GM19035 (cell line): Measurements from ENCODE around the gene OR7D4.
"Not testable (repeated sequence)": the region's sequence is repeated elsewhere in the genome, so short reads cannot be mapped to it uniquely, and the experiment has no call there.

Experiments used
- ATAC-seq: cut with Tn5 transposase; IDR thresholded peaks from one replicate; pipeline ENCODE4 v1.9.1; 2021; ENCODE audit not compliant: unreplicated experiment

The OR7D4 gene

GRCh38 chr19:9219489-9219888 is at the start of gene OR7D4:
Gene OR7D4, minus strand, starts transcription at chr19:9219589. Its CDS starts 4,752 bp downstream, at chr19:9214837.
- no peak for ATAC-seq

- no peak for ATAC-seq
Observed at GRCh38 chr19:9251236-9251635, 31.8 kb upstream of the OR7D4 start.

DNA sequence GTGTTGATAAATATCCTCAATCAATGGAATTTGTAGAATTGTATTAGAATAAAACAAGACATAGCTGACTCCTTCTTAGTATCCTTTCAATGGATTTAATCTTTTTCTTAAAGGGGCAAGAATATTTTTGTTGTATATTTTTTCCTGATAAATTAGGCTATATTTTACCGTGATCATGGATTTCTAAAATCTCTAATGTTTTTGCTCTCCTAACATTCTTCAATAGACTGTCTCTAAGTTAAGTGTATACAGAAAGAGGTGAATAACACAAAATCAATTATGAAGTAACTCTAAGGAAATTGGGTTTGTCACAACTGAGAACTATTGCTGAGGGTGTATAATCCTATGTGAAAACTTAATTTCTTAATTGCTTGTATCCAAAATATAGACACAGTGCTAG is 31.2 kb upstream of the OR7D4 start, which contains the start of gene OR7E24:
OR7E24 (plus strand) TSS at position 301 of the 400 bp plus-strand sequence. CDS start 114 bp downstream, outside the sequence.
- ATAC-seq, result no peak

- ATAC-seq, result no peak
Observed at GRCh38 chr19:9205501-9206113, 13.8 kb downstream of the OR7D4 start.

DNA sequence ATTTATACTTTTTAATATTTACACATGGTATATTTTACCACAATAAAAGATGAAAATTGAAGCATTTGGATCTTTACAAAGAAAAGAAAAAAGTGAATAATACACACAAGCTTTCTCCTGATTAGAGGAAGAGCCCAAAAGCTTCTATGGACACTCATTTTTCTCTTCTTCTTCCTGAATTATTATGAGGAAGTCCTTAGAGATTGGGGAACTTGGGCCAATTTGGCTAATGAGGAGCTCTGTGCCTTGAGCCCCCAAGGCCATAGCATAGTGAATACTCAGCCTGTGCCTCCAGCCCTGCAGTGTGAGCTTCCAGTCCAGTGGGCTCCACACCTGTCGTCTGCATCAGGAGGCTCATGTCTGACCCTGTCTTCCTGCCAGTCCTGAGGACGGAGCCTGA is 21.3 kb downstream of the OR7D4 start:
- not testable (repeated sequence) for ATAC-seq

DNA sequence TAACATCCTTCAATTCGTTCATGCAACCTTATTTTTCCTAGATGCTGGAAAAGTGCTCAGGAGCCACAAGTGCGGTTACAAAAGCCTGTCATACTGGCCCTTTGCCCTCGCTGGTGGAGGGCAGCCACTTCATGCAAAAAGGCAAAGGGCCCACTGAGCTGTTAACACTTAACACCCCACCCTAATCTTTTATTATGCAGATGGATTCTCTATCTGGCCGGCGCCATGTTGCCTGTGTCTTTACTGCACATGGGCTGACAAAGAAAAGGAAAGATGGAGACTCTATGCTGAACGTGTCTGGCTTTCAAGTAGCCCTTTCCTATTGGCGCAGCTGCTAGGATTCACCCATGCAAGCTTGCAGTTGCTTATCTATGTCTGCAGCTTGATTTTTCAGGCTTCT is 29.9 kb downstream of the OR7D4 start:
- no peak for ATAC-seq

GRCh38 chr19:9187191-9187590 is 32.2 kb downstream of the OR7D4 start:
- ATAC-seq, result no peak

- no peak for ATAC-seq
Observed at GRCh38 chr19:9183000-9183399, 36.4 kb downstream of the OR7D4 start.

DNA sequence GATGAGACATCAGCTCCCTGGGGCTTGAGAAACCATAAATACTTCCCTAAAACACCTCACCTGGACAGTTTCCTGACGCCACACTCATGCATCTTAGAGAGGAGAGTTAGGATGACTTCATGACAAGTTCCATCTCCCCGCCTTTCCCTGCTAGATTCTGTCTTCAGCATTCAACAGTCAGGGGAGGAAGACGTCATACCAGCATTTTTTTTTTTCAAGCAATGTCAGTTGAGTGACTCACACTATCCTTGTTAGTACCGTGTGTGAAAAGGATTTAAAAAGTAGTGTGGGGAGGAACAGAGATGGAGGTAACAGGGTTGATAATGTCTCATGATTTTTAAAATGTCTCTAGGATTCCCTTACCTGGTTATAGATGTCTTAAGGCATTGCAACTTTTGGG is 40.5 kb downstream of the OR7D4 start, which contains the start of gene OR7D2:
OR7D2 (plus strand) TSS at position 79 of the 400 bp plus-strand sequence. CDS start 6,803 bp downstream, outside the sequence.
- no peak for ATAC-seq

DNA sequence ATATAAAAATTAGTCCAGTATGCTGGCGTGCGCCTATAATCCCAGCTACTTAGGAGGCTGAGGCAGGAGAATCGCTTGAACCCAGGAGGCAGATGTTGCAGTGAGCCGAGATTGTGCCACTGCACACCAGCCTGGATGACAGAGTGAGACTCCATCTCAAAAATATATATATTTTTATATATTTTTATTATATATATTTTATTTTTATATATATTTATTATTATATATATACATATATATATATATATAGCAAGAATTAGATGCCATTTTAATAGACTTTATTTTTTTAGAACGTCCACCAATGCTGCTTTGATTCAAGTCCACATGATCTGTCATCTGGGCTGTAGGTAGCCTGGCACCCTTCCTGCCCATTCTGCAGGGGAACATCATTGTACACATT is 44.1 kb downstream of the OR7D4 start:
- no peak for ATAC-seq

GRCh38 chr19:9171393-9171991 is 47.9 kb downstream of the OR7D4 start:
- ATAC-seq, result no peak

GRCh38 chr19:9166846-9167245 is 52.5 kb downstream of the OR7D4 start:
- no peak for ATAC-seq

GRCh38 chr19:9165261-9165660 is 54.1 kb downstream of the OR7D4 start:
- ATAC-seq, result no peak

DNA sequence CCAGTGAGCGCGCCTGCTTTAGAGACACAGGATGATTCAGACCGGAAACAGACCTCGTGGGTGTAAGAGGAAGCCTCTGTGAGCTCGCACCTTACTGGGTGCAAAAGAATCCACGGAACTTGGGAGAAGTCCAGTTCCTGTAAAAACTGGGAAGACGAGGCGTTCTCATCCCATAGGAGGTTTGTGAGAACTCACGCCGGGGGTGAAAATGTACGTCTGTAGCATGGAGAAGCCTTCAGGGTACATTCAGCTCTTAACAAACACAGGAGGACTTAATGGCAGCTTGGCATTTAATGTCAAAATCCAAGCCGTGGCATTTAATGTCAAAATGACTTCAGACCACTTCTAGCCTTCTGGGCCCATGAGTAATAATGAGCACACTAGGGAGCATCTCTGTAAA is 58.0 kb downstream of the OR7D4 start:
- ATAC-seq, result no peak
